Left hindlimb (tissue), 1 donor: Measurements from ENCODE around the gene AURKA.

ENCODE experiments used
- DNase-seq: peaks from one replicate; pipeline ENCODE4 v3.0.0-alpha.2; 2018

Gene AURKA

GRCh38 chr20:56392132-56392880 lies at the start of gene AURKA, which contains the start of gene CSTF1:
Gene AURKA, minus strand, starts transcription at chr20:56392215. Its CDS starts 4,018 bp downstream, at chr20:56388197.
Gene CSTF1, plus strand, starts transcription at chr20:56392645. Its CDS starts 2,908 bp downstream, at chr20:56395553.
- DNase-seq: peak; percentile 99

- DNase-seq: no peak
Measured at GRCh38 chr20:56440346-56441007, 48.5 kb upstream of the AURKA start.

GRCh38 chr20:56439771-56440291 lies 47.8 kb upstream of the AURKA start:
- DNase-seq: peak; percentile 77

DNA sequence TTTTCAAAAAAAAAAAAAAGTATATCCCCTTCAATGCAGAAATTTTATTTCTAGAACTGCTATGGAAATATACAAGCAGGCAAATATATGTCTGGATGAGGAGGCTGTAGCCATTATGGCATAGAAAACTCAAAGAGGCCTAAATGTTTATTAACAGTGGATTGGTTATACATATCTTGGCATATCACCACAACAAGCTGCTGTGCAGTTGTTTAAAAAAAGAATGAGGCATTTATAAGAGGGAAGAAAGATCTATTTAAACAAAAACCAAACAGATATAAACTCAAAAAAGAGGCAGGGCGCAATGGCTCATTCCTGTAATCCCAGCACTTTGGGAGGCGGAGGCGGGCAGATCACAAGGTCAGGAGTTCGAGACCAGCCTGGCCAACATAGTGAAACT lies 46.3 kb upstream of the AURKA start:
- DNase-seq: no peak

DNA sequence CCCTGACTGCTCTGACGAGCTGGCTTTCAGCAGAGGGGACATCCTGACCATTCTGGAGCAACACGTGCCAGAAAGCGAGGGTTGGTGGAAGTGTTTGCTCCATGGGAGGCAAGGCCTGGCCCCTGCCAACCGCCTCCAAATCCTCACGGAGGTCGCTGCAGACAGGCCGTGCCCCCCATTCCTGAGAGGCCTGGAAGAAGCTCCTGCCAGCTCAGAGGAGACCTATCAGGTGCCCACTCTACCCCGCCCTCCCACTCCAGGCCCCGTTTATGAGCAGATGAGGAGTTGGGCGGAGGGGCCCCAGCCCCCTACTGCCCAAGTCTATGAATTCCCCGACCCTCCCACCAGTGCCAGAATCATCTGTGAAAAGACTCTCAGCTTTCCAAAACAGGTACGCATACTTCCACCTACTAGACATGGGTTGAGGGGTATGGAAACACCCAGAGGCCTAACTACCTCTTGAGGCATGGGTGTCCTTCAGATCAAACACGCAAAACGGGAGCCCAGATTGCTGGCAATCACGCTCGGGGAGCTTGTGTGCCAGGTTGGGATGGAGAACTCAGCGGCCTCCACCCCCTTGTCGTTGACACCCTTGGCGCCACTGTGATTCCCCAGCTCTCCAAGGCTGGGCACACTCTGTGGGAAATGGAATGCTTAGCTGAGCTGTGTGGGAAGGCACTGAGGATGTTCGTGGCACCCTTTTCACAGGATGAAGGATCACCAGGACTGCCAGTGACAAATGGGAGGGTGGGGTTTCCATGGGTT lies 45.4 kb upstream of the AURKA start:
- DNase-seq: no peak

GRCh38 chr20:56433880-56434255 lies 41.9 kb upstream of the AURKA start:
- DNase-seq: no peak

DNA sequence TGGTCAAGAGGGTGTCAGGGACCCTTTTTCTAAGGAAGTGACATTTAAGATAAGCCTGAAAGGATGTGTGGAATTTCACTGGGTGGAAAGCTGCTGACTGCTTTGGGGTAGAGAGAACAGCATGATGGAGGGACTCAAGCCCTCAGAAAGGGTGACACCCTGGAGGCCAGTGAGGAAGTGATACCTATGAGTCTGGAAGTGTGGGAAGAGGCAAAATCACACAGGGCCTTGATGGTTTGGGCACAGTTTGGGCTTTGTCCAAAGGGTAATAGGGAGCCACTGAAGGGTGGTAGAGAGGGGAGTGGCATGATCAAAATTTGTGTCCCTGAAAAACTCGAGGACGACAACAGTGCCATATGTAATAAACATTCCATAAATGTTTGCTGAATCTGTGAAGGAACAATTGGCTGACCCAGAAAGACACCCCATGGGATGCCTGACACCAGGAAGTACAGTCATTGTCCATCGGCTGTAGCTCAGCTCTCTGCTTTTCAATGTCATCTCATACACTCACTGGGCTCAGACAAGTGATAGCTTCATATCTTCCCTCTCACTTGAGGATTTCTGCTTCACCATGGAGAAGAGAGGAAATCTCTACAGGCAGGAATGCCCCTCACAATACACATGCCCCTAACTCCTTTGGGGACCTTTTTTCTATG lies 41.3 kb upstream of the AURKA start:
- no peak for DNase-seq

GRCh38 chr20:56431471-56431870 lies 39.5 kb upstream of the AURKA start:
- DNase-seq: no peak

DNA sequence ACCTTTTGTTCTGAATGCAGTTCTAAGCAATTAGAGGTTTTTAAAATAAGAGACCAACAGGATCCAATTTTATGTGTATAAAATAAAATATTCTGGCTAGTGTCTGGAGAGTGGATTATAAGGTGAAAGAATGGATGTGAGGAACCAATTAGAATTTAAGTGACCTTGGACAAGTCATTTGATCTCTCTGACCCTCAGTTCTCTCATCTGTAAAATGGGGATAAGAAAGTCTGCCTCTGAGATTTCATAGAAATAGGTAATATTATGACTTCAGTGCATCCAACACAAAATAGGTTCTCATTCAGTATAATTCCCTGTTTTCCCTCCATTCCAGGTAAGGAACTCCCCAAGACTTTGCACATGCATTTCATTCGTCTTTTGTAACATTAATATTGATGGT lies 38.9 kb upstream of the AURKA start:
- no peak for DNase-seq

DNA sequence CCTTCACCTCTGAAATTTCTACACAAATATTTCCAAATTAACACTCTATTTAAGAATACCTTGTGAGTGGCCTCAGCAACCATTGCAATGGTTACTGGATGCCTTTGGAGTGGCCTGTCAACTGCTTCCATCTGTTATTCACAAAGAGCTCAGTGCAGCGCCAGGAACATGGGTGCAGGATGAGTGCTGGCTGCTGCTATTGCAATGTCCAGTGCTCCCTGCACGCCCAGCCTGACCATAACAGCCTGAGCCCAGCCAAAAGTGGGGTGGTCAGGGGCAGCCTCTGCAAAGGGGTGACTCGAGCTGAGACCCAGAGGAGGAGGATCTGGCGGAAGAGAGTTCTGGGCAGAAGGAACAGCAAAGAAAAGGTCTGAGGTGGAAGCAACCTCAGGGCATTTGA lies 38.4 kb upstream of the AURKA start:
- DNase-seq: no peak

DNA sequence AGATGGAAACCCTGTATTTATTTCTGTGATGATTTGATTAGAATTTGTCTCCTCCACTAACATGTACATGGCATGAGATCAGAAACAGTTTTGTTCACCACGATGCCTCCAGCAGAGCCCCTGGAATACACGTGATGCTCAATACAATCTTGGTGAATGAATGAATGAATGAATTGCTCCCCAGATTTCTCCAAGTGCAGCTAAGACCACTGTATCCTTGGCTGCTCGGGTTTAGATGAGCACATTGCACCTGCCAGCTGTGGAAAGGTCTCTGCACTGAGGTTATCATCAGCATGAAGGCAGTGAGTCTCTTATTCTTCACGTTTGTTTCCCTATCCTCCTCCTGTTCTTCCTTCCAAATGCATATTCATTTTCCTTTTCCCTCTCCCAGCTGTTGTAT lies 37.9 kb upstream of the AURKA start:
- no peak for DNase-seq

GRCh38 chr20:56429502-56429901 lies 37.5 kb upstream of the AURKA start:
- DNase-seq: no peak

- DNase-seq: no peak
Measured at GRCh38 chr20:56428881-56429280, 36.9 kb upstream of the AURKA start.

DNA sequence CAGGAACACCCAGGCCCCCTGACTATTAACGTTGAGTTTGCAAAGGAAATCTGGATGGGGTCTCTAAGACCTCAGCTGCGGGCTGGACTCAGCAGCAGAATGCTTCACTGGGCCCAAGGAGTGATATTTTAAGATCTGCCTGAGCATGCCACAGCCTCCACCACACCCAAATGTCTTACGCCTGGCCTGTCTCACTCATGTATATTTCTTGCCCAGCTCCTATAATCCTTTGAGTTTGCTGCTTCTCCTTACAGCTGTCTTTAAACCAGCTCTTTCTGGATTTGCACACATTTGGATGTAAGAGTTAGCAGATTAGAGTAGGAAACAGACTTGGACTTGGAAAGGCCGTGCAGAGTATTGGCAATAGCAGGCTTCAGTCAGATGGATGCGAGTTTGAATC lies 36.4 kb upstream of the AURKA start:
- DNase-seq: no peak

DNA sequence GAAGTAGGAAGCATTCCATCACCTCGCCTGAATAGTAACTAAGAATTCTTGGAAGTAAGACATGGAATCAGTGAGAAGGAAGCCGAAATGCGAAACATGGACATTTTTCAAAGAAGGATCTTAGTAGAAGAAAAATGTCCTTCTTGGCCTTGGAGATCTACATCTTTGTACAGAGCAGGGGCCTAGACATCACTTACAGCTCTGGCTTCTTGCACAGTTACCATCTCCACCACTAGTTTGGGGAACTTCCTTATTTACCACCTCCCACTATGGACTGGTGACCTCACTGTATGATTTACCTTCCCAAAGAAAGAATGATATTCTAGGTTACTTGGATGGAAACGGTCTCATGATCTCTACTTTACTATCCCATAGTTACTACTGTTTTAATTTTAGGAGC lies 35.8 kb upstream of the AURKA start:
- DNase-seq: no peak

GRCh38 chr20:56426926-56427325 lies 34.9 kb upstream of the AURKA start:
- no peak for DNase-seq

- no peak for DNase-seq
Measured at GRCh38 chr20:56426026-56426425, 34.0 kb upstream of the AURKA start.

DNA sequence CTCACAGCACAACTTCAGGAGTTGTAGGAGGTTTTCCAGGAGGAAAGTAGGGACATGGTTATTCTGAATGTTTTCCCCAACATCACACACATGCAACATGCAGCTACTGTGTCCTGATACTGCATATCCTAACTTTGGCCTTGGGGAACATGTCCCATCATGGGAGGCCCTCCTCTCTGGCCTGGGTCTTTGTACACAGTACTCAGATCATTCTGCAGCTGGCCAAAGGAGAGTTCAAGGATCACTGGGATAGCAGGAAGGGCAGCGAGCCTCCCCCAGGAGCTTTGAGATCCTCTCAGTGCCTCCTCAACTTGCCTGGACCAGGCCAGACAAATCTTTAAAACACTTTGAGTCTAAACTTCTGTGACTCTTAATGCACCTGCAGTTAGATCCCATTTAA lies 32.9 kb upstream of the AURKA start:
- no peak for DNase-seq

DNA sequence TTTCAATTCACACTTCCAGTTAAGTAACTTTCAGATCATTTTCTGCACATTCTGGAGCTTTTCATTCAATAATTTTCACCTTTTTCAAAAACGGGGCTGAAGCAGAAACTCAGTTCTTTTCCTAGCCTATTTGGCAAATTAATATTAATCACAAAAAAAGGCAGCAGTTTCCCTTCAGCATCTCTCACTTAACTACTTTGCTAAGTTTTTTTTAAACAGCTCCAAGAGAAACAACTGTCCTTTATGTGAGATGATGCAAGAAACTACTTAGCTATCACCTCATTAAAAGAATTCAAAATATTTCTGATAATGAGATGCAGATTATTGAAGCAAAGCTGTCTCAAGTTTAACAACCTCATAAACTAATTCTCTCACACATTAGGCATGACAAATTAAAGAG lies 31.9 kb upstream of the AURKA start:
- no peak for DNase-seq

DNA sequence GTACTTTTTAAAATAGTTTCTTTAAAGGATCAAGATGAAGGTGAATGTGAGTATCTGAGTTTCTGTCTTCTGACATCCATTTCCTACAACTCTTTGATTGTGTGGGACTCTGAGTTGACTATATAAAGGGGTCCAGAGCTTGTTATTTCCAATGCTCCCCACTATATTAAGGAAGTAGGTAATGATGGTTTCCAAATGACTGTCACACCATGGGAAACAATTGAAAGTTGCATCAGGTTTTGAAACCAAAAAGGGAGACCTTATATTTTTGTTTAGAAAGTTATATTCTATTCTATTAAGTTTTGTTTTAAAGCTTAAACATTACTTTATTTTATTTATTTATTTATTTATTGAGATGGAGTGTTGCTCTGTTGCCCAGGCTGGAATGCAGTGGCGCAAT lies 31.2 kb upstream of the AURKA start:
- DNase-seq: no peak

DNA sequence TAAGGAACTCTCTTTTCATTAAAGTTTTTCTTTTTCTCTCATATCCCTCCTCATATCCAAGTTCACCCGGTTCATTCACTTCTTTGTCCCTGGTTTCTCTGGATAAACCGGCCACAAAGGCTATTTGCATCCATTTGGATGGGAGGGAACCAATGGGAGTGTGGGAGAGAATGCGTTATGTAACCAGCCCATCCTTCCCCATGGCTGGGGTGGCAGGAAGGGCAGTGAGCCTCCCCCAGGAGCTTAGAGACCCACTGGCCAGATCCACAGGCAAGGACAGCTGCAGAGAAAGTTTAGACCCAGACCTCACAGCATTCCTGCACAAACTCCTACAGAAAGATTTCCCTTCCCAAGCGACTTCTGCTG lies 30.8 kb upstream of the AURKA start:
- DNase-seq: no peak

DNA sequence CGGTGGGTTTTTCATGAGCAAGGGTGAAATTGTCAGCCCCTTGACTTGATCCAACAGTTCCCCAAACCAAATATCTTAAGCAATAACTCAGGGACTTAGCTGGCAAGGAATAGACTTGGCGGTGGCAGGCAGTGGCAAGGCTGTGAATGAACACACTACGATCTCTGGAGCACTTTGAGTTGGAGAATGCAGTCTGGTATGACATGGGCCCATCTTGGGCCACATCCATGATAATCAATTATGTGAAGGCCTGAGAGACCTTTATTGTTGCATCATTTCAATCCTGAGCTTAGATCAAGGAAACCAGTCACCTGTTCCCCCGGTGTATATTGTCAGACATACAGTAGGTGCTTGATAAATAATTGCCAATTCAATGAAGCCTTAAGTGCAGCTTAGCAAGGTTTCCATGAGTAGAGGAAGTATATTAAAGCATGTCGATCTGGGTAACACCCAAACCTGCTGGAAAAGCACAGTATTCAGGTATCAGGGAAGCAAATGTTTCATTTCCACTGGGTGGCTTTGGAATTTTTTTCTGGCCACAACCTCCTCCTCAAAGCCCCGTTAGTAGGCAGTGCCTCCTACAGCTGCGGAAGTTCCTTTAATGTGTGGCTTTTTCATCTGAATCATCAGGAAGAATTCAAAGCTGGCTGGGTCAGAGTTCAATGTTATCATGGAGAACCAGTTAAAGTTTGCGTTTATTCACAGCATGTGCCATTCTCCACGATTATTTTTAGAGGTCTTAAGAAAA lies 30.2 kb upstream of the AURKA start:
- no peak for DNase-seq
